Fibroblast of peridontal ligament (primary cell): ENCODE measurements around the gene MFAP3L.

Experiments used
- DNase-seq: peaks from one replicate; pipeline ENCODE4 v3.0.0-alpha.2; 2010; ENCODE audit errors: extremely low read depth

Gene MFAP3L

DNA sequence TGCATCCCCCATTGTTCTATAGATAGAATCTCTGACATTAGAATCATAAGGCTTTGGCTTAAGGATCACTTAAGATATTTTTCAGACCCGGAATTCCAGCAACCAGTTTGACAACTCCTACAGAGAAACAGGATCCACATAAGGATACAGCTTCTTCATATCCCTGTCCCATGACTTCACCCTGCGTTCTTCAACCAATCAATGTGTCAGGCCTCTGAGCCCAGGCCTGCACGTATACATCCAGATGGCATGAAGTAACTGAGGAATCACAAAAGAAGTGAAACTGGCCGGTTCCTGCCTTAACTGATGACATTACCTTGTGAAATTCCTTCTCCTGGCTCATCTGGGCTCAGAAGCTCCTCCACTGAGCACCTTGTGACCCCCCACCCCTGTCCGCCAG lies 85.1 kb downstream of the MFAP3L start:
- no peak for DNase-seq

DNA sequence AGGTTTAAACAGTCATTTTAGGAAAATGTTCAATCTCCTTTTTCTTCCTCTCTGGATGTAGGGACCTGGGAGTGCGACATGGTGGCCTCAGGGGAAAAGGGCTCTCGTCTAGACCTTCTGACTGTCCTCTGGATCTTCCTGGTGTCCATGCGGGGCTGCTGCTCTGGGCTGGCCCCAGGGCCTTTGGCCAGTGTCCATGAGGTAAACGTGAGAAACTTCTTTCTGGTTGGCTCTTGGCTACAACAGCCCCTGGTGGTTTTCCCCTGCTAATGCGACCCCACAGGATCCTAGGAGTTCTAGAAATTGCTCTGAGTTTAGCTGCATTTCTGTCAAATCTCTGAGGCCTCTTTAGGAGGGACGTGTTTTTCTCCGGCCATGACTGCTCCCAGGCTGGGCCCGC lies 85.7 kb downstream of the MFAP3L start:
- DNase-seq = no peak
